ENCODE results near the gene MRPL43.

GRCh38 chr10:100981178-100981772 is 6.0 kb downstream of the MRPL43 start:
- no peak for TF ChIP-seq CTCF (IDR thresholded peaks at IDR 0.05)
- TF ChIP-seq POLR2A (IDR thresholded peaks at IDR 0.05): no peak

Data from adrenal gland (tissue), 5 donors.